Right lobe of liver (tissue), 6 donors: Measurements from ENCODE around the gene TSPAN11. TPM values are rescaled to one million over a fixed set of nuclear protein-coding genes. Genes with fewer than 3 reads are reported as not detected.

Experiments used
- ATAC-seq, 4 donors: fragments of 200-7000 bp; cut with Tn5 transposase; one replicate each; pipeline ENCODE4 v1.9.1; 2020; ENCODE audit warnings: mild to moderate bottlenecking in 4 of 4, moderate library complexity in 4 of 4
- DNase-seq, 3 donors: peaks; one replicate each; pipeline ENCODE4 v3.0.0-alpha.2; 2020
- H3K27ac ChIP-seq, 3 donors: fragments of 200-600 bp; one replicate each; pipeline ENCODE4 v1.8.0; 2022
- H3K27me3 ChIP-seq, 2 donors: fragments of 200-600 bp; one replicate each; pipeline ENCODE4 v1.8.0; 2022
- H3K36me3 ChIP-seq, 4 donors: fragments of 200-600 bp; sonication (generic) in 1 of 4; one replicate each; pipeline versions ENCODE4 v1.5.1 to v1.8.0; 2017 to 2022; ENCODE audit warnings: control low read depth in 1 of 4
- H3K4me1 ChIP-seq, 4 donors: fragments of 200-600 bp; sonication (generic) in 1 of 4; one replicate each; pipeline versions ENCODE4 v1.5.1 to v1.8.0; 2017 to 2022; ENCODE audit warnings: control low read depth in 1 of 4
- H3K4me3 ChIP-seq, 3 donors: fragments of 200-600 bp; one replicate each; pipeline ENCODE4 v1.8.0; 2022
- H3K9me3 ChIP-seq, 4 donors: fragments of 200-600 bp; sonication (generic) in 1 of 4; one replicate each; pipeline versions ENCODE4 v1.5.1 to v1.8.0; 2017 to 2022; ENCODE audit warnings: control low read depth in 1 of 4
- CTCF ChIP-seq, 4 donors: fragments of 200-600 bp in 3 of 4; fragments of 450-650 bp in 1 of 4; IDR thresholded peaks; one replicate each; pipeline versions ENCODE4 v1.5.1 to v1.8.0; 2016 to 2022; ENCODE audit warnings: antibody characterized with exemption in 4 of 4, mild to moderate bottlenecking in 2 of 4
- POLR2A ChIP-seq: fragments of 450-650 bp; IDR thresholded peaks from one replicate; pipeline ENCODE4 v1.6.1; 2017; ENCODE audit warnings: antibody characterized with exemption, mild to moderate bottlenecking
- WGBS: methylation state at CpG from one replicate; pipeline ENCODE4 v1.1.6; 2018; ENCODE audit warnings: low coverage, low lambda C conversion rate; ENCODE audit not compliant: insufficient coverage; ENCODE audit errors: missing lambda C conversion rate; 5-methylcytosine and 5-hydroxymethylcytosine counted together
- intact Hi-C, 2 donors: fragments of 100-400 bp; cut with DNase I; formaldehyde crosslinking; loops; one replicate each; pipeline versions ENCODE4 v1.11.2 to v1.14.1; 2022
- total RNA-seq, 6 experiments: library from RNA; depleted of rRNA in 2 of 6; stranded (reverse); fragments of >200 nt in 2 of 6; fragmentation: NEBNext Ultra II Directional in 3 of 6; extraction: Animal tissue kit (Norgen Biotek cat#: 25700) in 3 of 6; gene quantifications; one replicate each; pipeline versions ENCODE4 v1.1.0 to v1.2.4, GENCODE V29; 2016 to 2023
- donor health status: DM: no; HTN: yes; CAD: no.
- donor health status: DM: no; HTN: no; CAD: no.
- donor health status: DM: no; HTN: no; CAD: no.
- donor health status: DM: no; HTN: yes; CAD: no.
- donor health status: DM: no; HTN: yes; CAD: no.

Gene TSPAN11
- total RNA-seq, 6 experiments from 2014 or later, result 0.31 to 1.00 (median 0.60) TPM

- TF ChIP-seq CTCF (IDR thresholded peaks at IDR 0.05), result no peak
- TF ChIP-seq POLR2A, result no peak
These were observed 105.4 kb downstream of the TSPAN11 start for GRCh38 chr12:31031951-31032335.

DNA sequence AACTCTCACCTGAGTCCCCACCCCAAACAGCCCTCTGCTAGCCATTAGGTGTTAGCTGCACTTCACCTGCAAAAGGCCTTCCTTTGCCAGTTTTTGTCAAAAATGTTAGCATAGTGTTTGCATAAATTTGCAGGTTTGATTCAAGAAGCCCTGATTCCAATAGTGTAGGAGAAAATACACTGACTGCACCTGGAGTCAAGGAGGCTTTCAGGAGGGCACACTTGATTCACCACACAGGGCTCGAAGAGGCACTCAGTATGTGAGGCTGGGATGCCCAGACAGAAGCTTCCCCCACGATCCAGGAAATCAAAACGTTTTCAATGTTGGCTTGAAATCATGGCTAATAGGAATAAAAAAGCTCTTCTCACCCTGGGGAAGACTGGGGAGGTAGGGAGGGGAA is 106.6 kb downstream of the TSPAN11 start:
- DNase-seq (no peak), ATAC-seq (no peak)
- H3K9me3 ChIP-seq, result no peaks in the 10 kb centered on the region
- TF ChIP-seq POLR2A, result no peak
- WGBS, result 45% methylated on average over 2 of the region's 3 CpGs
- intact Hi-C loops, result no loop called here
- H3K27ac ChIP-seq, result no peak overlapping the region
- H3K27me3 ChIP-seq, result no peaks in the 10 kb centered on the region
- no peaks in the 10 kb centered on the region for H3K36me3 ChIP-seq
- no peak overlapping the region for H3K4me3 ChIP-seq
- H3K4me1 ChIP-seq, result no peaks in the 10 kb centered on the region

More at GRCh38 chr12:31031951-31032335, 105.4 kb downstream of the TSPAN11 start:
- intact Hi-C loops, result no loop called here
- WGBS, result 63% methylated on average over 1 of the region's 4 CpGs
- H3K9me3 ChIP-seq, result no peaks in the 10 kb centered on the region
- DNase-seq (no peak), ATAC-seq (no peak)
- no peaks in the 10 kb centered on the region for H3K36me3 ChIP-seq
- no peaks in the 10 kb centered on the region for H3K27me3 ChIP-seq
- no peaks in the 10 kb centered on the region for H3K4me1 ChIP-seq
- H3K4me3 ChIP-seq, result no peak overlapping the region
- H3K27ac ChIP-seq, result no peak overlapping the region

- Histone ChIP-seq H3K27ac (no peak overlapping the region), H3K9me3 (no peaks in the 10 kb centered on the region), H3K36me3 (no peaks in the 10 kb centered on the region), H3K4me3 (no peak overlapping the region), H3K27me3 (no peaks in the 10 kb centered on the region), H3K4me1 (no peaks in the 10 kb centered on the region)
- TF ChIP-seq CTCF (IDR thresholded peaks at IDR 0.05), result no peak
- no peak for TF ChIP-seq POLR2A
- intact Hi-C loops, result no loop called here
- DNase-seq (no peak), ATAC-seq (no peak)
- 61% methylated on average over 6 of the region's 6 CpGs for WGBS
These were observed 107.1 kb downstream of the TSPAN11 start for GRCh38 chr12:31033681-31034080.

GRCh38 chr12:31034372-31034771 is 107.8 kb downstream of the TSPAN11 start:
- ATAC-seq (no peak), DNase-seq (no peak)
- no peaks in the 10 kb centered on the region for H3K9me3 ChIP-seq
- no peak overlapping the region for H3K27ac ChIP-seq
- no peak for TF ChIP-seq CTCF (IDR thresholded peaks at IDR 0.05)
- no peak for TF ChIP-seq POLR2A
- H3K4me1 ChIP-seq, result no peaks in the 10 kb centered on the region
- 100% methylated on average over 1 of the region's 3 CpGs for WGBS
- H3K36me3 ChIP-seq, result no peaks in the 10 kb centered on the region
- H3K27me3 ChIP-seq, result no peaks in the 10 kb centered on the region
- H3K4me3 ChIP-seq, result no peak overlapping the region
- intact Hi-C loops, result no loop called here

GRCh38 chr12:31035226-31035625 is 108.7 kb downstream of the TSPAN11 start:
- Histone ChIP-seq H3K27me3 (no peaks in the 10 kb centered on the region), H3K4me1 (no peaks in the 10 kb centered on the region), H3K4me3 (no peak overlapping the region), H3K36me3 (no peaks in the 10 kb centered on the region), H3K9me3 (no peaks in the 10 kb centered on the region), H3K27ac (no peak overlapping the region)
- intact Hi-C loops, result no loop called here
- no peak for TF ChIP-seq POLR2A
- TF ChIP-seq CTCF (IDR thresholded peaks at IDR 0.05), result no peak
- ATAC-seq (no peak), DNase-seq (no peak)
- 71% methylated on average over 2 of the region's 4 CpGs for WGBS
